GM12873 (cell line): ENCODE data around the gene FCRL5.

Experiments
- CTCF ChIP-seq: IDR thresholded peaks from 2 replicates; pipeline ENCODE4 v1.5.1; 2012; ENCODE audit warnings: low read depth, mild to moderate bottlenecking, moderate library complexity, low read length, control low read depth; ENCODE audit not compliant: insufficient read depth; ENCODE audit errors: missing control alignments

FCRL5 gene

DNA sequence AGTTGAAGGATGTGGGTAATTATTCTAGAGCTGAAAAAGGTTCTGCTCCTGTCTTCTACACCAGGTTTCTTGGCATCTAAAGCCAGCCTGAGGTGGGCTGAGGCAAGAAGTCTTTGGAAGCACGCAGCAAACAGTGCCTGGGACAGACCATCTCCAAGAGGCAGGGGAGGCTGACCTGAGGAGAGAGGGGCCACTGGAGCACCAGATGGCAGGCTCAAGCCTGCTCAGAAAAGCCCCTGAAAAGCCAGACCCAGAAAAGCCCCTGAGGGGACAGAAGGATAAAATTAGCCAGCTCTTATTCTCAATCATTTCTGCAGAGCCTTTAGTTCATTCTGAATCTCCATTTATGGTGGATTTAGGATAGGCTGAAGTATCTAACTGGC, 28.5 kb upstream of the FCRL5 start:
- no peak for TF ChIP-seq CTCF

DNA sequence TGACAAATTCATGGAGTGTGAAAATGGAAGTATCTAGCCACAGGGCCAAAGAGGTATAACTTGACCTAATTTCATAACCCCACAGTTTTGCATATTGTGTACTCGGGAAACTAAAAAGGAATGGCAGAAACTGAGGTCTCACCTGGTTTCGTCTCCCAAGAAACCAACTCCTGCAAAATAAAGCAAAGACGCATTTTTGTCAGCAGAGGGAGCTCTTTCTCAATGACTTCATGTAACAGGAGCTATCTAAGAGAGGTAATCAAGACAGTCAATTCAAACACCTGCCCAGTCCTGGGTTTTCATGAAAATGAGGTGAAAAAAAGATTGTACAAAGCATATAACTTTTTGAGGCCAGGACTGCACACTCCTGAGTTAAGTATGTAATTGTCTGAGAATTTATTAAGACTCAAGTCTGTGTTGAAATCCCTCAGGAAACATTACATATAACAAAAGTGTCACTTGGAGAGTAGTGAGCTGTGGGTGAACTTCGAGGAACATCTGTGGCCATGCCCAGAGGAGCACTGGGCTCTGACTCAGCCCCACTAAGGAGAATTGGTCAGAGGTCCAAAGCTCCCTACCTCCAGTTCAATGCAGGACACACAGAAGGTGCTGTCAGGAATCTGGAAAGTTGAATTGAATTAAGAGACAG, 28.0 kb upstream of the FCRL5 start:
- peak; percentile 74 for TF ChIP-seq CTCF

GRCh38 chr1:157577420-157577819, 25.1 kb upstream of the FCRL5 start:
- no peak for TF ChIP-seq CTCF

DNA sequence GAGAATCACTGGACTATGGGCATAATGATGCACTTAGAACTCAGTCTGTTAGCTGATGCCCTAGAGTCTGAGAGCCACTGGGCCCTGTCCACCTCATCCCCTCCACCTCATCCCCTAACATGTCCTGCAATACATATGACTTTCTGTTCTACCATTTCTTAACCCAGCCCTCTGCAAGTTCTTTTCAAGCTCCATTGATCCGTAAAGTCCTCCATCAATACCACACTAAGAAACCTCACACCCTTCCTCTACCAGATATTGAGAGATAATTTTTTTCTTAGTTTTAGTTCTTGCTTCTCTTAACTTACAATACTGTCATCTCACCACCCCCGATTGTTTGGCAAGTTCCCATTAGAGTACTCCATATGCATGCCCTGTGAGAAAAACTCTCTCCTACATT, 23.4 kb upstream of the FCRL5 start:
- TF ChIP-seq CTCF, result no peak

GRCh38 chr1:157574836-157575235, 22.5 kb upstream of the FCRL5 start:
- TF ChIP-seq CTCF, result no peak

DNA sequence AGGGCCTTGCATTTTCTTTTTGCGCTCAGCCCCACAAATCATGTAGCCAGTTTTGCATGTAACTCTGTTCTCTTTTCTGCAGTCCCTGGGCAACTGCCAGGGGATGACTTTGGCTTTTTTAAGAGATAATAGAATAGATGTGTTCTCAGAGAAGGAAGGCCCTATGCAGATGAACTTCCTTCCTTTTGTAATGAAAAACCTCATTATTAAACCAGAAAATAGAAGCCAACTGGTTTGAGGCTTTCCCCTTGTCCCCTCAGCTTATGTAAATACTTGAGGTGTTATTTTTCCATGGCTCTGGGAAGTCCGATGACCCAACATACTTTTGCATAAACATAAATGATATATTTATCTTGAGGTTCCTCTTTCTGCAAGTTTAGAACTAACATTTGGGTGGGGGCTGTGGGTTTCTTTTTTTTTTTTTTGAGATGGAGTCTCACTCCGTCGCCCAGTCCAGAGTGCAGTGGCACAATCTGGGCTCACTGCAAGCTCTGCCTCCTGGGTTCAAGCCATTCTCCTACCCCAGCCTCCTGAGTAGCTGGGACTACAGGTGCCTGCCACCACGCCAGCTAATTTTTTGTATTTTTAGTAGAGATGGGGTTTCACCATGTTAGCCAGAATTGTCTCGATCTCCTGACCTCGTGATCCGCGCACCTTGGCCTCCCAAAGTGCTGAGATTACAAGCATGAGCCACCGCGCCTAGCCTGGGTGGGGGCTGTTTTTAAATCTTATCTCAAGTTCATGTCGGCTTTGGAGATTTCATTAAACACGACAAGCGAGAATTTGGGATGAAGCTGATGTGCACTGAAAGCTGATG, 14.4 kb upstream of the FCRL5 start:
- no peak for TF ChIP-seq CTCF

GRCh38 chr1:157562515-157562914, 10.2 kb upstream of the FCRL5 start:
- TF ChIP-seq CTCF, result no peak
